ENCODE results near the gene ATP11B. TPM values are rescaled to one million over a fixed set of nuclear protein-coding genes. Genes with fewer than 3 reads are reported as not detected.
"Not testable (repeated sequence)": the region's sequence is repeated elsewhere in the genome, so short reads cannot be mapped to it uniquely, and the experiment has no call there.

Gene ATP11B
- total RNA-seq, 1 donor from 2014 or later = 59.0 TPM

DNA sequence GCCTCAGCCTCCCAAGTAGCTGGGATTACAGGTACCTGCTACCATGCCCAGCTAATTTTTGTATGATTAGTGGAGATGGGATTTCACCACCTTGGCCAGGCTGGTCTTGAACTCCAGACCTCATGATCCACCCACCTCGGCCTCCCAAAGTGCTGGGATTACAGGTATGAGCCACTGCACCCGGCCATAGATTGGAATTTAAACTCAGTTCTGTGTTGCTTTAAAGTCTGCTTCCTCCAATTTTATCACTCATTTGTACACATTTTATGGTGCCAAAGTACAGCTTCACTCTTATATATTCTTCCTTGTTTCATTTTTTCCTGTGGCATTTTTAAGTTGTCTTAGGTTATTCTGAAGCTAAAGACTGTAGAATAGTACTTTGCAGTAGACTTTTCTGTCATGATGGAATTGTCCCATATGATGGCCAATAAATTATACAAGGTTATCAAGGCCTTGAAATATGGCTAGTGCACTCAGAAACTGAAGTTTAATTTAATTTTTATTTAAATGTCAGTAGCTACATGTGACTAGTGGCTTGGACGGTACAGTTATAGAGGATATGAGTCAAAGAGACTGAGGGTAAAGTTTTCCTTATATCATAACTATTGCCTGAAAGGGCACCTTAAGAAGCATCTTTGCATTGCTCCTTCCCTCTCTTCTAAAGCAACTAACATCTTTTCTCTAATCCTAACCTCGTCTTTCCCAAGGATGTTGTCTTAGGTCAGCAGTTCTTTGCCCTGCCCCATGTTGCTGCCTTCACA is 28.1 kb downstream of the ATP11B start:
- H3K9me3 ChIP-seq (ENCODE audit: control insufficient read depth in 3 of 3, low read length in 3 of 3) = no peaks in the 10 kb centered on the region
- H3K4me3 ChIP-seq (ENCODE audit: low read length in 3 of 3) = no peak overlapping the region
- peaks cover 0 to under 1% (median 0%) of the 10 kb centered on the region in 3 donors for H3K4me1 ChIP-seq (ENCODE audit: control insufficient read depth in 3 of 3, insufficient read depth in 3 of 3, low read length in 3 of 3)
- no peak overlapping the region for H3K27ac ChIP-seq (ENCODE audit: low read depth, low read length)
- peaks cover 0 to 3% (median 0%) of the 10 kb centered on the region in 3 donors for H3K36me3 ChIP-seq (ENCODE audit: control insufficient read depth in 3 of 3, insufficient read depth in 3 of 3, low read length in 3 of 3)
- no peak overlapping the region for H3K9ac ChIP-seq (ENCODE audit: low read depth in 1 of 3, low read length in 3 of 3)
- no peaks in the 10 kb centered on the region for H3K27me3 ChIP-seq (ENCODE audit: control insufficient read depth in 3 of 3, insufficient read depth in 3 of 3, low read length in 3 of 3)

DNA sequence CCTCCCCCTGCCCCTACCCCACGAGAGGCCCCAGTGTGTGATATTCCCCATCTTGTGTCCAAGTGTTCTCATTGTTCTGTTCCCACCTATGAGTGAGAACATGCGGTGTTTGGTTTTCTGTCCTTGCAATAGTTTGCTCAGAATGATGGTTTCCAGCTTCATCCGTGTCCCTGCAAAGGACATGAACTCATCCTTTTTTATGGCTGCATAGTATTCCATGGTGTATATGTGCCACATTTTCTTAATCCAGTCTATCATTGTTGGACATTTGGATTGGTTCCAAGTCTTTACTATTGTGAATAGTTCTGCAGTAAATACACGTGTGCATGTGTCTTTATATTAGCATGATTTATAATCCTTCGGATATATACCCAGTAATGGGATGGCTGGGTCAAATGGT is 29.0 kb downstream of the ATP11B start:
- H3K9me3 ChIP-seq (ENCODE audit: control insufficient read depth in 3 of 3, low read length in 3 of 3); H3K36me3 ChIP-seq (ENCODE audit: control insufficient read depth in 3 of 3, insufficient read depth in 3 of 3, low read length in 3 of 3); H3K4me3 ChIP-seq (ENCODE audit: low read length in 3 of 3); H3K4me1 ChIP-seq (ENCODE audit: control insufficient read depth in 3 of 3, insufficient read depth in 3 of 3, low read length in 3 of 3); H3K27ac ChIP-seq (ENCODE audit: low read depth, low read length); H3K9ac ChIP-seq (ENCODE audit: low read depth in 1 of 3, low read length in 3 of 3); H3K27me3 ChIP-seq (ENCODE audit: control insufficient read depth in 3 of 3, insufficient read depth in 3 of 3, low read length in 3 of 3): not testable (repeated sequence)

DNA sequence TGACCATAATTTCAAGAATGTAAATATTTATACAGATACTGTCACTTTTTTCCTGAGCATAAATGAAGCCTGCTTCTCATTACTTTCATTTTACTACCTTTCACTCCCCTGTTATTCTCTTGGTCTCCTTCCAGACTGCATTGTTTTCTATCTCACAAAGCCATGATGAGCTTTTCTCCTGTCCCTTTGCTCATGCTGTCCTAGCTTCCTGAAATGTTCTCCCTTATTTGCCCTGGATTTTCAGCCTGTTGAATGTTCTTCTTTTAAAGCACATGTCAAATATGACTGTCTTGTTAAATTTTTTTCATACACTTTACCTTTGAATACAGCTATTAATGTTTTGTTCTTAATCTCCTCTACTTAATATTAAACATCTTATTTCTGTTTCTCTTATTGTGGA is 31.7 kb downstream of the ATP11B start:
- Histone ChIP-seq H3K36me3 (ENCODE audit: control insufficient read depth in 3 of 3, insufficient read depth in 3 of 3, low read length in 3 of 3) (peaks cover 0 to 3% (median 2%) of the 10 kb centered on the region in 3 donors), H3K4me1 (ENCODE audit: control insufficient read depth in 3 of 3, insufficient read depth in 3 of 3, low read length in 3 of 3) (no peaks in the 10 kb centered on the region), H3K27ac (ENCODE audit: low read depth, low read length) (no peak overlapping the region), H3K4me3 (ENCODE audit: low read length in 3 of 3) (no peak overlapping the region), H3K9me3 (ENCODE audit: control insufficient read depth in 3 of 3, low read length in 3 of 3) (no peaks in the 10 kb centered on the region), H3K9ac (ENCODE audit: low read depth in 1 of 3, low read length in 3 of 3) (no peak overlapping the region), H3K27me3 (ENCODE audit: control insufficient read depth in 3 of 3, insufficient read depth in 3 of 3, low read length in 3 of 3) (no peaks in the 10 kb centered on the region)

DNA sequence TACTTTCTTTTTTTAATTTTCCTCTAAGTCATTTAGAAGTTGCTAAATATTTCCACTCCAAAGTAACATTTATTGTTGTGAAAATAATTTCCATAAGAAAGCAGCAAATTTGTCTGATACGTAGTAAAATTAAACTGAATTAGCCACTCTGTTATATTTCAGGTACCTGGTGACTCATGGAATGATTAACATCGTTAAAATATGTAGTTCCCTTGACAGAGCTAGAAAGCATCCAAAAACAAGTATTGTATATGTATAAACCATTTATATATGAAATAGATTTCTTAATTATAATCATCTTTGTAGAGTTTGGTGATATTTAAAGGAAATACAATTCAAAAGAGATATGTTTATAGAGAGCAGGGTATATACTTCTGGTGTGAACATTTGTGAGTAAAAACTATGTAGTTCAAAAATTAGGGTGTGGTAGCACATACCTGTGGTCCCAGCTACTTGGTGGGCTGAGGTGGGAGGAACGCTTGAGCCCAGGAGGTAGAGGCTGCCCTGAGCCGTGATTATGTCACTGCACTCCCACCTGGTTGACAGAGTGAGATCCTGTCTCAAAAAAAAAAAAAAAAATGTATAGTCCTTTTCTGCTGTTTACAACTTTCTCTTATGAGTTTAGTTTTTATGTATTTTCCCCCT is 36.6 kb downstream of the ATP11B start:
- Histone ChIP-seq H3K27me3 (ENCODE audit: control insufficient read depth in 3 of 3, insufficient read depth in 3 of 3, low read length in 3 of 3) (no peaks in the 10 kb centered on the region), H3K27ac (ENCODE audit: low read depth, low read length) (no peak overlapping the region), H3K9ac (ENCODE audit: low read depth in 1 of 3, low read length in 3 of 3) (no peak overlapping the region), H3K9me3 (ENCODE audit: control insufficient read depth in 3 of 3, low read length in 3 of 3) (no peaks in the 10 kb centered on the region), H3K36me3 (ENCODE audit: control insufficient read depth in 3 of 3, insufficient read depth in 3 of 3, low read length in 3 of 3) (peaks cover 0 to 17% (median 0%) of the 10 kb centered on the region in 3 donors), H3K4me3 (ENCODE audit: low read length in 3 of 3) (no peak overlapping the region), H3K4me1 (ENCODE audit: control insufficient read depth in 3 of 3, insufficient read depth in 3 of 3, low read length in 3 of 3) (no peaks in the 10 kb centered on the region)

DNA sequence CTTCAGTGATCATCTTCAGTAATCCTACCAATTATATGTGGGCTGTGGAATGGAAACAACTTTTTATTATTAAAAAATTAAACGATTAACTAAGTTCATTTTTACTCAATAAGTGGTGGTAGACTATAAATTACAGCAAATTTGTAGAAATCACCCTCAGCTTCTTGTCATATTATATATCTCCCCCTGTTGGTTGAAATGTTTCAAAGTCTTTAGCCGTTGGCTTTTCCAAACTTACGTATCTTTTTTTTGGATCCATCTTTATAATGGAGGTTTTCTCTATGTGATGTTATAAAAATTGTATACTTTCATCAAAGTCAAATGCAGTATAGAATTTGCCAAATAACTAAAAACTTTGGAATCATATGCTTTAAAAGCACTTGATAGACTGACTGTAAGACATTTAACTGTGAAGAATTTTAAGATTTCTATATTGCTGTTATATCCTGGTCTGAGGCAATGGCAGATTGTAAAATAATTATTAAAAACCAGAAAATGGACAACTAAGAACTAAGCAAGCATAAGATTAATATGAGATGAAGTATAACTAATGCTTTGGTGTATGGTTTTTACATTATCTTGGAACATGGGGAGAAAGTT is 44.7 kb downstream of the ATP11B start:
- Histone ChIP-seq H3K9me3 (ENCODE audit: control insufficient read depth in 3 of 3, low read length in 3 of 3) (no peaks in the 10 kb centered on the region), H3K27ac (ENCODE audit: low read depth, low read length) (no peak overlapping the region), H3K36me3 (ENCODE audit: control insufficient read depth in 3 of 3, insufficient read depth in 3 of 3, low read length in 3 of 3) (peaks cover 4 to 28% (median 28%) of the 10 kb centered on the region in 3 donors), H3K27me3 (ENCODE audit: control insufficient read depth in 3 of 3, insufficient read depth in 3 of 3, low read length in 3 of 3) (no peaks in the 10 kb centered on the region), H3K4me3 (ENCODE audit: low read length in 3 of 3) (no peak overlapping the region), H3K9ac (ENCODE audit: low read depth in 1 of 3, low read length in 3 of 3) (no peak overlapping the region), H3K4me1 (ENCODE audit: control insufficient read depth in 3 of 3, insufficient read depth in 3 of 3, low read length in 3 of 3) (no peaks in the 10 kb centered on the region)

DNA sequence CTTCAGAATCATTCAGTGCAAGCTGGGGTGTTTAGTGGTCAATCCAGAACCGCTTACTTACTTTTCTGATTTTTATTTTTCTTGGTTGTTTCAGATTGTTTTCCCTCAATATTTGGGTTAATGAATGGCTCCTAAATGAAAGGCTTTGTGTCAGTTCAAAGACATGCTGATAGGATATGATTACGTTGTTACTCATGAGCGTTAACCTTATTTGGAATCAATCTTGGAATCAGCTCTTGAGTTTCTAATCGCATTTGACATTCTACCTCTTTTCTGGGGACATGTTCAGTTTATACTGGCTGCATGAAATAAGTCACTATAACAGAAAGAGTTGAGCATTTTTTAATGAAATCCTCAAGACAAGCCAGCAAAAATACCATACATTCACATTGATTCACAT is 50.2 kb downstream of the ATP11B start:
- peaks cover 7 to 30% (median 27%) of the 10 kb centered on the region in 3 donors for H3K36me3 ChIP-seq (ENCODE audit: control insufficient read depth in 3 of 3, insufficient read depth in 3 of 3, low read length in 3 of 3)
- no peak overlapping the region for H3K4me3 ChIP-seq (ENCODE audit: low read length in 3 of 3)
- H3K27ac ChIP-seq (ENCODE audit: low read depth, low read length) = no peak overlapping the region
- H3K9me3 ChIP-seq (ENCODE audit: control insufficient read depth in 3 of 3, low read length in 3 of 3) = no peaks in the 10 kb centered on the region
- H3K27me3 ChIP-seq (ENCODE audit: control insufficient read depth in 3 of 3, insufficient read depth in 3 of 3, low read length in 3 of 3) = no peaks in the 10 kb centered on the region
- H3K9ac ChIP-seq (ENCODE audit: low read depth in 1 of 3, low read length in 3 of 3) = no peak overlapping the region
- no peaks in the 10 kb centered on the region for H3K4me1 ChIP-seq (ENCODE audit: control insufficient read depth in 3 of 3, insufficient read depth in 3 of 3, low read length in 3 of 3)

DNA sequence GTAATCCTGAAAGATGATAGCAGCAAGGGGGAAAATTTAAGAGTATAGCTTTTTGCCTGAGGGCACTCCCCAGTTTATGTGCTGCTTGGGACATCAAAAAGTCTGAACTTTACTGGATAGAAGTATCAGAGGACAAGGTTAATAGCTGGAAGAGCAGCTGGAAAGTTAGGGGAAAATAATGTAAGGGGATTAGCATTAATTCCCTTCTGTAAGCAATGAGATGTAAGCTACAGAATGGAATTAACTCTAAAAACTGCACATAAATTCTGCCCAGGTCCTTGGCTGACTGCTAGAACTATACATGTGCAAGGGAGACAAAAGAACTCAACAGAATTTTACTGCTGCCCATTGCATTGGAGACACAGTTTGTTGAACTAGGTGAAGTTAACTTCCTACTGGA is 55.6 kb downstream of the ATP11B start:
- H3K4me1 ChIP-seq (ENCODE audit: control insufficient read depth in 3 of 3, insufficient read depth in 3 of 3, low read length in 3 of 3) = no peaks in the 10 kb centered on the region
- H3K27ac ChIP-seq (ENCODE audit: low read depth, low read length) = no peak overlapping the region
- no peak overlapping the region for H3K4me3 ChIP-seq (ENCODE audit: low read length in 3 of 3)
- peaks cover 9 to 31% (median 28%) of the 10 kb centered on the region in 3 donors for H3K36me3 ChIP-seq (ENCODE audit: control insufficient read depth in 3 of 3, insufficient read depth in 3 of 3, low read length in 3 of 3)
- no peak overlapping the region for H3K9ac ChIP-seq (ENCODE audit: low read depth in 1 of 3, low read length in 3 of 3)
- no peaks in the 10 kb centered on the region for H3K27me3 ChIP-seq (ENCODE audit: control insufficient read depth in 3 of 3, insufficient read depth in 3 of 3, low read length in 3 of 3)
- no peaks in the 10 kb centered on the region for H3K9me3 ChIP-seq (ENCODE audit: control insufficient read depth in 3 of 3, low read length in 3 of 3)

DNA sequence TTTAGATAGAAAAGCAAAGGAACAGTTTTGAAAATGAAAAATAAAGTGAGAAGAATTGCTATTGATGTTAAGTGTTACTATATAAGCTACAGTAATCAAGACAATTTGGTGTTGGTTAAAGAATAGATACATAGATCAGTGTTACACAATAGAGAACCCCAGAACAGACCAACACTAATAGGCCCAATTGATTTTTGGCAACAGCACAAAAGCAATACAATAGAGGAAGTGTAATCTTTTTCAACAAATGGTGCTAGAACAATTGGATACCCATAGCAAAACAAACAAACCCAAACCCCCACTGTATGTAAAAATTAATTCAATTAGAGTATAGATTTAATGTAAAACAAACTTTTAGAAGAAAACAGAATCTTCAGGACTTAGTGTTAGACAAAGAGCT is 61.8 kb downstream of the ATP11B start:
- Histone ChIP-seq H3K27ac (ENCODE audit: low read depth, low read length) (no peak overlapping the region), H3K4me1 (ENCODE audit: control insufficient read depth in 3 of 3, insufficient read depth in 3 of 3, low read length in 3 of 3) (no peaks in the 10 kb centered on the region), H3K9ac (ENCODE audit: low read depth in 1 of 3, low read length in 3 of 3) (no peak overlapping the region), H3K9me3 (ENCODE audit: control insufficient read depth in 3 of 3, low read length in 3 of 3) (no peaks in the 10 kb centered on the region), H3K36me3 (ENCODE audit: control insufficient read depth in 3 of 3, insufficient read depth in 3 of 3, low read length in 3 of 3) (peaks cover 6 to 16% (median 14%) of the 10 kb centered on the region in 3 donors), H3K4me3 (ENCODE audit: low read length in 3 of 3) (no peak overlapping the region), H3K27me3 (ENCODE audit: control insufficient read depth in 3 of 3, insufficient read depth in 3 of 3, low read length in 3 of 3) (no peaks in the 10 kb centered on the region)

DNA sequence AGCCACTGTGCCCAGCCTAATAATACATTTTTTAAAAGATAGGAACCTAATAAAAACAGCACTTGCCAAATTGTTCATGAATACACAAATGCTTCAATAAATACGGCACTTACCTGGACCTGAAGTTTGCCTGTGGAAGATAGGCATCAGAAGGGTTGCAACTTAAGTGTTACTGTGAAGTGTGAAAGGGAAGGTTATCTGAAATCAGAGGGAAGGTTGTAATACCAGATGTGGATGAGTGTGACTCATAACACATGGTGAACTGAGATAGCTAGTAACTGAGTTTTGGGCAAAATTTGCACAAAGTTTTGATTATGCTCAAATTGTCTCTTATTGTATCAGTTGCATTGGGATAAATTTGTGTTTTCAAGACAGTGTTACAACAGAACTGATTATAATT is 68.0 kb downstream of the ATP11B start:
- Histone ChIP-seq H3K4me3 (ENCODE audit: low read length in 3 of 3) (no peak overlapping the region), H3K27ac (ENCODE audit: low read depth, low read length) (no peak overlapping the region), H3K27me3 (ENCODE audit: control insufficient read depth in 3 of 3, insufficient read depth in 3 of 3, low read length in 3 of 3) (no peaks in the 10 kb centered on the region), H3K9ac (ENCODE audit: low read depth in 1 of 3, low read length in 3 of 3) (no peak overlapping the region), H3K4me1 (ENCODE audit: control insufficient read depth in 3 of 3, insufficient read depth in 3 of 3, low read length in 3 of 3) (no peaks in the 10 kb centered on the region), H3K9me3 (ENCODE audit: control insufficient read depth in 3 of 3, low read length in 3 of 3) (no peaks in the 10 kb centered on the region), H3K36me3 (ENCODE audit: control insufficient read depth in 3 of 3, insufficient read depth in 3 of 3, low read length in 3 of 3) (peaks cover 6 to 30% (median 21%) of the 10 kb centered on the region in 3 donors)
